ENCODE results near the gene ENAH. TPM values are rescaled to one million over a fixed set of nuclear protein-coding genes. Genes with fewer than 3 reads are reported as not detected.
"Not testable (repeated sequence)": the region's sequence is repeated elsewhere in the genome, so short reads cannot be mapped to it uniquely, and the experiment has no call there.

Gene ENAH
- polyA plus RNA-seq, 2 donors, result 6.7 to 6.9 TPM

GRCh38 chr1:225662155-225662554 is 9.2 kb upstream of the ENAH start:
- no peaks in the 10 kb centered on the region for H3K36me3 ChIP-seq (ENCODE audit: control insufficient read depth in 2 of 2, insufficient read depth in 2 of 2, low read length in 1 of 2)
- no peaks in the 10 kb centered on the region for H3K9me3 ChIP-seq (ENCODE audit: control insufficient read depth in 2 of 2, insufficient read depth in 1 of 2, low read depth in 1 of 2, low read length in 1 of 2)
- no peak overlapping the region for H3K4me3 ChIP-seq (ENCODE audit: low read depth in 1 of 2, low read length in 2 of 2)
- H3K27ac ChIP-seq (ENCODE audit: low read depth in 2 of 2, low read length in 1 of 2), result peak overlapping the region; percentile 17 to 40
- peaks cover 0 to 2% of the 10 kb centered on the region in 2 donors for H3K4me1 ChIP-seq (ENCODE audit: control insufficient read depth in 2 of 2, insufficient read depth in 2 of 2, low read length in 1 of 2)
- WGBS, 2 donors, result 78 to 79% methylated on average over 2 of the region's 2 CpGs
- H3K27me3 ChIP-seq (ENCODE audit: control insufficient read depth in 1 of 2, insufficient read depth in 2 of 2, low read length in 2 of 2), result no peaks in the 10 kb centered on the region

GRCh38 chr1:225660544-225660946 is 7.6 kb upstream of the ENAH start:
- WGBS, 2 donors, result 83 to 95% methylated on average over 1 of the region's 1 CpG
- H3K36me3 ChIP-seq (ENCODE audit: control insufficient read depth in 2 of 2, insufficient read depth in 2 of 2, low read length in 1 of 2), result no peaks in the 10 kb centered on the region
- no peak overlapping the region for H3K27ac ChIP-seq (ENCODE audit: low read depth in 2 of 2, low read length in 1 of 2)
- H3K9me3 ChIP-seq (ENCODE audit: control insufficient read depth in 2 of 2, insufficient read depth in 1 of 2, low read depth in 1 of 2, low read length in 1 of 2), result no peaks in the 10 kb centered on the region
- H3K4me3 ChIP-seq (ENCODE audit: low read depth in 1 of 2, low read length in 2 of 2), result no peak overlapping the region
- H3K27me3 ChIP-seq (ENCODE audit: control insufficient read depth in 1 of 2, insufficient read depth in 2 of 2, low read length in 2 of 2), result no peaks in the 10 kb centered on the region
- peaks cover 0 to 3% of the 10 kb centered on the region in 2 donors for H3K4me1 ChIP-seq (ENCODE audit: control insufficient read depth in 2 of 2, insufficient read depth in 2 of 2, low read length in 1 of 2)

GRCh38 chr1:225658041-225658440 is 5.1 kb upstream of the ENAH start:
- Histone ChIP-seq H3K4me3 (ENCODE audit: low read depth in 1 of 2, low read length in 2 of 2) (no peak overlapping the region), H3K4me1 (ENCODE audit: control insufficient read depth in 2 of 2, insufficient read depth in 2 of 2, low read length in 1 of 2) (peaks cover 0 to 3% of the 10 kb centered on the region in 2 donors), H3K27ac (ENCODE audit: low read depth in 2 of 2, low read length in 1 of 2) (peak overlapping the region in 1 of 2 donors; percentile 42), H3K9me3 (ENCODE audit: control insufficient read depth in 2 of 2, insufficient read depth in 1 of 2, low read depth in 1 of 2, low read length in 1 of 2) (no peaks in the 10 kb centered on the region), H3K27me3 (ENCODE audit: control insufficient read depth in 1 of 2, insufficient read depth in 2 of 2, low read length in 2 of 2) (no peaks in the 10 kb centered on the region), H3K36me3 (ENCODE audit: control insufficient read depth in 2 of 2, insufficient read depth in 2 of 2, low read length in 1 of 2) (no peaks in the 10 kb centered on the region)
- WGBS, 2 donors, result 67 to 71% methylated on average over 2 of the region's 2 CpGs

GRCh38 chr1:225657462-225657989 is 4.6 kb upstream of the ENAH start:
- Histone ChIP-seq H3K27me3 (ENCODE audit: control insufficient read depth in 1 of 2, insufficient read depth in 2 of 2, low read length in 2 of 2) (no peaks in the 10 kb centered on the region), H3K27ac (ENCODE audit: low read depth in 2 of 2, low read length in 1 of 2) (peak overlapping the region; percentile 31 to 61), H3K4me3 (ENCODE audit: low read depth in 1 of 2, low read length in 2 of 2) (no peak overlapping the region), H3K9me3 (ENCODE audit: control insufficient read depth in 2 of 2, insufficient read depth in 1 of 2, low read depth in 1 of 2, low read length in 1 of 2) (no peaks in the 10 kb centered on the region), H3K4me1 (ENCODE audit: control insufficient read depth in 2 of 2, insufficient read depth in 2 of 2, low read length in 1 of 2) (peaks cover 0 to 3% of the 10 kb centered on the region in 2 donors), H3K36me3 (ENCODE audit: control insufficient read depth in 2 of 2, insufficient read depth in 2 of 2, low read length in 1 of 2) (no peaks in the 10 kb centered on the region)
- WGBS, 2 donors, result 76 to 78% methylated on average over 7 of the region's 7 CpGs

- not testable (repeated sequence) for H3K4me3 ChIP-seq (ENCODE audit: low read depth in 1 of 2, low read length in 2 of 2); H3K27me3 ChIP-seq (ENCODE audit: control insufficient read depth in 1 of 2, insufficient read depth in 2 of 2, low read length in 2 of 2); H3K27ac ChIP-seq (ENCODE audit: low read depth in 2 of 2, low read length in 1 of 2); H3K4me1 ChIP-seq (ENCODE audit: control insufficient read depth in 2 of 2, insufficient read depth in 2 of 2, low read length in 1 of 2); H3K36me3 ChIP-seq (ENCODE audit: control insufficient read depth in 2 of 2, insufficient read depth in 2 of 2, low read length in 1 of 2); H3K9me3 ChIP-seq (ENCODE audit: control insufficient read depth in 2 of 2, insufficient read depth in 1 of 2, low read depth in 1 of 2, low read length in 1 of 2)
- 83 to 84% methylated on average over 3 of the region's 3 CpGs for WGBS, 2 donors
Measured at GRCh38 chr1:225656259-225656655, 3.3 kb upstream of the ENAH start.

- H3K27me3 ChIP-seq (ENCODE audit: control insufficient read depth in 1 of 2, insufficient read depth in 2 of 2, low read length in 2 of 2), result no peaks in the 10 kb centered on the region
Measured at GRCh38 chr1:225655509-225656258, 2.8 kb upstream of the ENAH start.

GRCh38 chr1:225654688-225655508 is 2.0 kb upstream of the ENAH start:
- no peak overlapping the region for H3K4me3 ChIP-seq (ENCODE audit: low read depth in 1 of 2, low read length in 2 of 2)
- H3K27me3 ChIP-seq (ENCODE audit: control insufficient read depth in 1 of 2, insufficient read depth in 2 of 2, low read length in 2 of 2), result no peaks in the 10 kb centered on the region
- H3K4me1 ChIP-seq (ENCODE audit: control insufficient read depth in 2 of 2, insufficient read depth in 2 of 2, low read length in 1 of 2), result peaks cover 0 to 3% of the 10 kb centered on the region in 2 donors
- H3K9me3 ChIP-seq (ENCODE audit: control insufficient read depth in 2 of 2, insufficient read depth in 1 of 2, low read depth in 1 of 2, low read length in 1 of 2), result no peaks in the 10 kb centered on the region
- WGBS, 2 donors, result 60 to 76% methylated on average over 15 of the region's 15 CpGs
- H3K36me3 ChIP-seq (ENCODE audit: control insufficient read depth in 2 of 2, insufficient read depth in 2 of 2, low read length in 1 of 2), result no peaks in the 10 kb centered on the region
- peak overlapping the region; percentile 70 to 94 for H3K27ac ChIP-seq (ENCODE audit: low read depth in 2 of 2, low read length in 1 of 2)

More at GRCh38 chr1:225655509-225656258, 2.8 kb upstream of the ENAH start:
- H3K4me1 ChIP-seq (ENCODE audit: control insufficient read depth in 2 of 2, insufficient read depth in 2 of 2, low read length in 1 of 2), result peaks cover 0 to 3% of the 10 kb centered on the region in 2 donors
- H3K4me3 ChIP-seq (ENCODE audit: low read depth in 1 of 2, low read length in 2 of 2), result no peak overlapping the region
- 38 to 54% methylated on average over 4 of the region's 4 CpGs for WGBS, 2 donors
- H3K27ac ChIP-seq (ENCODE audit: low read depth in 2 of 2, low read length in 1 of 2), result peak overlapping the region in 1 of 2 donors; percentile 36
- no peaks in the 10 kb centered on the region for H3K36me3 ChIP-seq (ENCODE audit: control insufficient read depth in 2 of 2, insufficient read depth in 2 of 2, low read length in 1 of 2)
- no peaks in the 10 kb centered on the region for H3K9me3 ChIP-seq (ENCODE audit: control insufficient read depth in 2 of 2, insufficient read depth in 1 of 2, low read depth in 1 of 2, low read length in 1 of 2)

- peaks cover 0 to 3% of the 10 kb centered on the region in 2 donors for H3K4me1 ChIP-seq (ENCODE audit: control insufficient read depth in 2 of 2, insufficient read depth in 2 of 2, low read length in 1 of 2)
- WGBS, 2 donors, result 65 to 72% methylated on average over 4 of the region's 4 CpGs
Measured at GRCh38 chr1:225654277-225654597, 1.3 kb upstream of the ENAH start.

GRCh38 chr1:225653463-225654276 is 747 bp upstream of the ENAH start:
- Histone ChIP-seq H3K36me3 (ENCODE audit: control insufficient read depth in 2 of 2, insufficient read depth in 2 of 2, low read length in 1 of 2) (no peaks in the 10 kb centered on the region), H3K27me3 (ENCODE audit: control insufficient read depth in 1 of 2, insufficient read depth in 2 of 2, low read length in 2 of 2) (no peaks in the 10 kb centered on the region), H3K4me3 (ENCODE audit: low read depth in 1 of 2, low read length in 2 of 2) (peak overlapping the region; percentile 83 to 87), H3K4me1 (ENCODE audit: control insufficient read depth in 2 of 2, insufficient read depth in 2 of 2, low read length in 1 of 2) (peaks cover 0 to 3% of the 10 kb centered on the region in 2 donors), H3K9me3 (ENCODE audit: control insufficient read depth in 2 of 2, insufficient read depth in 1 of 2, low read depth in 1 of 2, low read length in 1 of 2) (no peaks in the 10 kb centered on the region), H3K27ac (ENCODE audit: low read depth in 2 of 2, low read length in 1 of 2) (peak overlapping the region; percentile 94 to 95)
- WGBS, 2 donors, result 1 to 2% methylated on average over 64 to 70 of the region's 70 CpGs

More at GRCh38 chr1:225654277-225654597, 1.3 kb upstream of the ENAH start:
- Histone ChIP-seq H3K27me3 (ENCODE audit: control insufficient read depth in 1 of 2, insufficient read depth in 2 of 2, low read length in 2 of 2) (no peaks in the 10 kb centered on the region), H3K36me3 (ENCODE audit: control insufficient read depth in 2 of 2, insufficient read depth in 2 of 2, low read length in 1 of 2) (no peaks in the 10 kb centered on the region), H3K4me3 (ENCODE audit: low read depth in 1 of 2, low read length in 2 of 2) (peak overlapping the region in 1 of 2 donors; percentile 83), H3K27ac (ENCODE audit: low read depth in 2 of 2, low read length in 1 of 2) (peak overlapping the region in 1 of 2 donors; percentile 94), H3K9me3 (ENCODE audit: control insufficient read depth in 2 of 2, insufficient read depth in 1 of 2, low read depth in 1 of 2, low read length in 1 of 2) (no peaks in the 10 kb centered on the region)

All from esophagus (tissue), 2 donors.